Measurements from ENCODE around the gene NAALAD2. TPM values are rescaled to one million over a fixed set of nuclear protein-coding genes. Genes with fewer than 3 reads are reported as not detected.

NAALAD2 gene
- total RNA-seq, 1 donor = 3.7 TPM

DNA sequence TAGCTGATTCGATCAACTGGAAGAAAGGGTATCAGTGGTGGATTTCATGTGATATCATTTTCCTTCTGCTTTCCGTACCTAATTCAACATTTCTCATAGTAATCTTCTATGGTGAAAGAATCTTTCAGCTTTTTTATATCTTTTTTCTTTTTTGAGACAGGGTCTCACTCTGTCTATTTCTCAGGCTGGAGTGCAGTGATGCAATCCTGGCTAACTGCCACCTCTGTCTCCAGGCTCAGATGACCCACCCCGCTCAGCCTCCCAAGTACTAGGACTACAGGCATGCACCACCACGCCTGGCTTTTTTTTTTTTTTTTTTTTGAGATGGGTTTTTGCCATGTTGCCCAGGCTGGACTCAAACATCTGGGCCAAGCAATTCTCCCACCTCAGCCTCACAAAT lies 107.0 kb downstream of the NAALAD2 start:
- H3K4me3 ChIP-seq (ENCODE audit: low read depth, low read length) = no peak overlapping the region
- TF ChIP-seq, protein P1, sequence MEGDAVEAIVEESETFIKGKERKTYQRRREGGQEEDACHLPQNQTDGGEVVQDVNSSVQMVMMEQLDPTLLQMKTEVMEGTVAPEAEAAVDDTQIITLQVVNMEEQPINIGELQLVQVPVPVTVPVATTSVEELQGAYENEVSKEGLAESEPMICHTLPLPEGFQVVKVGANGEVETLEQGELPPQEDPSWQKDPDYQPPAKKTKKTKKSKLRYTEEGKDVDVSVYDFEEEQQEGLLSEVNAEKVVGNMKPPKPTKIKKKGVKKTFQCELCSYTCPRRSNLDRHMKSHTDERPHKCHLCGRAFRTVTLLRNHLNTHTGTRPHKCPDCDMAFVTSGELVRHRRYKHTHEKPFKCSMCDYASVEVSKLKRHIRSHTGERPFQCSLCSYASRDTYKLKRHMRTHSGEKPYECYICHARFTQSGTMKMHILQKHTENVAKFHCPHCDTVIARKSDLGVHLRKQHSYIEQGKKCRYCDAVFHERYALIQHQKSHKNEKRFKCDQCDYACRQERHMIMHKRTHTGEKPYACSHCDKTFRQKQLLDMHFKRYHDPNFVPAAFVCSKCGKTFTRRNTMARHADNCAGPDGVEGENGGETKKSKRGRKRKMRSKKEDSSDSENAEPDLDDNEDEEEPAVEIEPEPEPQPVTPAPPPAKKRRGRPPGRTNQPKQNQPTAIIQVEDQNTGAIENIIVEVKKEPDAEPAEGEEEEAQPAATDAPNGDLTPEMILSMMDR (IDR thresholded peaks at IDR 0.05; ENCODE audit: insufficient read depth, low read length) = no peak
- no peak for DNase-seq (ENCODE audit: low read depth)

Small RNA genes lying within 50 kb of the gene (small RNA-seq; reads per million reads assigned to genes)
- not detected for gene RF00275

Other genes starting within 250 kb of the NAALAD2 start
- gene TRIM49D1, start 212.4 kb upstream of the NAALAD2 start, total RNA-seq (ENCODE audit: low replicate concordance) = not detected in 2 replicates
- not detected in 2 replicates for gene TRIM49D2, start 210.6 kb upstream of the NAALAD2 start, total RNA-seq (ENCODE audit: low replicate concordance)
- gene TRIM64, start 168.6 kb upstream of the NAALAD2 start, total RNA-seq (ENCODE audit: low replicate concordance) = not detected in 2 replicates
- not detected in 2 replicates for gene TRIM49C, start 103.6 kb upstream of the NAALAD2 start, total RNA-seq (ENCODE audit: low replicate concordance)
- not detected in 2 replicates for gene UBTFL1, start 48.7 kb upstream of the NAALAD2 start, total RNA-seq (ENCODE audit: low replicate concordance)
- gene CHORDC1, start 88.4 kb downstream of the NAALAD2 start, total RNA-seq (ENCODE audit: low replicate concordance) = 36.6 and 39.9 TPM in 2 replicates